Naive thymus-derived CD4-positive, alpha-beta T cell (primary cell): ENCODE data around the gene NKD1. TPM values are rescaled to one million over a fixed set of nuclear protein-coding genes. Genes with fewer than 3 reads are reported as not detected.

Experiments used
- ATAC-seq: fragments of 150-1000 bp; cut with Tn5 transposase; 2 replicates; pipeline ENCODE4 v1.10.0; 2021; ENCODE audit warnings: mild to moderate bottlenecking, moderate library complexity
- CTCF ChIA-PET: fragments of 350-600 bp; sonication (Branson Sonifier 250); formaldehyde crosslinking; loops from one replicate; lab custom pipeline; 2021; ENCODE audit warnings: antibody characterized with exemption; lab: Charles Lee
- POLR2A ChIA-PET: fragments of 350-600 bp; sonication (Branson Sonifier 250); formaldehyde crosslinking; loops from one replicate; lab custom pipeline; 2021; ENCODE audit warnings: antibody characterized with exemption, inconsistent platforms; lab: Charles Lee
- DNase-seq, 9 donors: peaks; one replicate each; pipeline versions ENCODE4 v3.0.0 to v3.0.0-alpha.2; 2020 to 2022; ENCODE audit warnings: mixed read lengths in 1 of 9
- H3K27ac ChIP-seq: one replicate; pipeline ENCODE4 v1.7.0; 2013; ENCODE audit warnings: mild to moderate bottlenecking, low read depth, low read length, moderate library complexity
- H3K27me3 ChIP-seq, 2 donors: one replicate each; pipeline ENCODE4 v1.7.0; 2013; ENCODE audit warnings: low read length in 2 of 2, mild to moderate bottlenecking in 2 of 2, moderate library complexity in 2 of 2; ENCODE audit not compliant: control insufficient read depth in 2 of 2, insufficient read depth in 2 of 2
- H3K36me3 ChIP-seq, 3 experiments: 1 replicate in 2 of 3; 2 replicates in 1 of 3; pipeline ENCODE4 v1.7.0; 2013; ENCODE audit warnings: low read length in 3 of 3, mild to moderate bottlenecking in 3 of 3, moderate library complexity in 1 of 3; ENCODE audit not compliant: insufficient read depth in 3 of 3, control insufficient read depth in 2 of 3
- H3K4me1 ChIP-seq, 2 donors: one replicate each; pipeline ENCODE4 v1.7.0; 2013; ENCODE audit warnings: low read length in 2 of 2, mild to moderate bottlenecking in 2 of 2, moderate library complexity in 1 of 2; ENCODE audit not compliant: control insufficient read depth in 2 of 2, insufficient read depth in 2 of 2
- H3K4me3 ChIP-seq: 2 replicates; pipeline ENCODE4 v1.7.0; 2013; ENCODE audit warnings: mild to moderate bottlenecking, low read length
- H3K9me3 ChIP-seq, 3 experiments: 1 replicate in 2 of 3; 2 replicates in 1 of 3; pipeline ENCODE4 v1.7.0; 2013; ENCODE audit warnings: low read length in 3 of 3; ENCODE audit not compliant: control insufficient read depth in 2 of 3
- H3K27ac Mint-ChIP-seq, 9 donors: one replicate each; pipeline ENCODE4 v1.8.0; 2020 to 2022; ENCODE audit warnings: mixed read lengths in 9 of 9, mild to moderate bottlenecking in 8 of 9, moderate library complexity in 5 of 9, inconsistent platforms in 2 of 9
- H3K27me3 Mint-ChIP-seq, 5 donors: one replicate each; pipeline ENCODE4 v1.8.0; 2021 to 2022; ENCODE audit warnings: mixed read lengths in 5 of 5, mild to moderate bottlenecking in 1 of 5
- H3K36me3 Mint-ChIP-seq, 5 donors: one replicate each; pipeline ENCODE4 v1.8.0; 2020 to 2022; ENCODE audit warnings: mixed read lengths in 5 of 5, mild to moderate bottlenecking in 3 of 5, inconsistent platforms in 1 of 5
- H3K4me1 Mint-ChIP-seq, 7 donors: one replicate each; pipeline ENCODE4 v1.8.0; 2020 to 2022; ENCODE audit warnings: mixed read lengths in 7 of 7, mild to moderate bottlenecking in 3 of 7, inconsistent platforms in 1 of 7
- H3K4me3 Mint-ChIP-seq, 10 donors: one replicate each; pipeline ENCODE4 v1.8.0; 2020 to 2022; ENCODE audit warnings: mild to moderate bottlenecking in 10 of 10, mixed read lengths in 10 of 10, moderate library complexity in 6 of 10, inconsistent platforms in 2 of 10
- H3K9me3 Mint-ChIP-seq, 11 donors: one replicate each; pipeline ENCODE4 v1.8.0; 2020 to 2022; ENCODE audit warnings: mixed read lengths in 11 of 11, mild to moderate bottlenecking in 4 of 11, inconsistent platforms in 1 of 11, moderate library complexity in 1 of 11
- intact Hi-C, 2 donors: fragments of 100-400 bp; cut with micrococcal nuclease; formaldehyde crosslinking; loops; one replicate each; pipeline ENCODE4 v1.15.1; 2023
- polyA plus RNA-seq, 2 donors: library from polyadenylated mRNA; unstranded; fragments of 300-500 nt; fragmentation: Illumina TruSeq; gene quantifications; one replicate each; pipeline ENCODE4 v1.2.3, GENCODE V29; 2021
- total RNA-seq, 6 experiments: library from RNA in 5 of 6; stranded (reverse) in 5 of 6; gene quantifications; 1 replicate in 5 of 6; 2 replicates in 1 of 6; pipeline ENCODE4 v1.2.3 and lab custom pipeline; 2021 to 2026

NKD1 gene
- total and polyA plus RNA-seq, 7 experiments from 2014 or later = 0.36 to 7.9 (median 5.0) TPM

DNA sequence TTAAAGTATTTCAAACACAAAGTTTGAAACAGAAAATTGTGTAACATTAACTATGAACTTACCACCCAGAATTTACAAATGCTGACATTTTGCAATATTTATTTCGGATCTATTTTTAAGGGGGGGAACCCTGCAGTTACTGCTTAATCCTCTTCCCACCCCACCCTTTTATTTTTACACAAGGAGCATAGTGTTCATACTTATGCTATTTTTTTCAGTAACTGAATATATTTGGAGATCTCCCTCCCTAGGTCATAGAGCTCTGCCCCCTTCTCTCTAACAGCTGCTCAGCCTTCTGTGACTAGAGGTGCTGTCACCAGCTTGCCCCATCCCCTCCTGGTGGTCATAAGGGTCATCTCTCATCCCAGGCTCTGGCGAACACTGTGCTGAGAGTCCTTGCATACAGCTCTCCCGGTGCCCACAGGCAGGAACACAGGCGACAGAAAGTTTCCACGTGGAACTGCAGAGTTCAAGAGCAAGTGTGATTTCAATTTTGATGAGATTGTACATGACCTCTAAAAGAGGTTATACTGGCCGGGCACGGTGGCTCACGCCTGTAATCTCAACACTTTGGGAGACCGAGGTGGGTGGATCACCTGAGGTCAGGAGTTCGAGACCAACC lies 88.7 kb downstream of the NKD1 start:
- no peaks in the 10 kb centered on the region for H3K9me3 Mint-ChIP-seq
- H3K36me3 Mint-ChIP-seq = peaks cover 0 to 16% (median 8%) of the 10 kb centered on the region in 5 donors
- no peak overlapping the region for H3K27ac ChIP-seq
- intact Hi-C loops = no loop called here
- no peaks in the 10 kb centered on the region for H3K4me1 ChIP-seq
- no peaks in the 10 kb centered on the region for H3K27me3 ChIP-seq
- peaks cover 0 to 22% (median 0%) of the 10 kb centered on the region in 3 experiments for H3K36me3 ChIP-seq
- no peak for DNase-seq
- no peak overlapping the region for H3K4me3 ChIP-seq
- no peaks in the 10 kb centered on the region for H3K27me3 Mint-ChIP-seq
- no peaks in the 10 kb centered on the region for H3K9me3 ChIP-seq
- no peak for ATAC-seq
- ChIA-PET CTCF (interaction anchor here (0.6 to 1.4 kb wide), 2 partner anchors 23 to 281 kb away, joined by 3 read pairs; no protein-coding TSS in a partner anchor), POLR2A (interaction anchor here (0.8 to 0.9 kb wide), 2 partner anchors 9 to 110 kb away, joined by 3 read pairs; no protein-coding TSS in a partner anchor)
- H3K4me1 Mint-ChIP-seq = peaks cover 0 to 13% (median 8%) of the 10 kb centered on the region in 7 donors
- peak overlapping the region in 4 of 9 donors; percentile 6 to 50 (median 32) for H3K27ac Mint-ChIP-seq
- H3K4me3 Mint-ChIP-seq = no peak overlapping the region

DNA sequence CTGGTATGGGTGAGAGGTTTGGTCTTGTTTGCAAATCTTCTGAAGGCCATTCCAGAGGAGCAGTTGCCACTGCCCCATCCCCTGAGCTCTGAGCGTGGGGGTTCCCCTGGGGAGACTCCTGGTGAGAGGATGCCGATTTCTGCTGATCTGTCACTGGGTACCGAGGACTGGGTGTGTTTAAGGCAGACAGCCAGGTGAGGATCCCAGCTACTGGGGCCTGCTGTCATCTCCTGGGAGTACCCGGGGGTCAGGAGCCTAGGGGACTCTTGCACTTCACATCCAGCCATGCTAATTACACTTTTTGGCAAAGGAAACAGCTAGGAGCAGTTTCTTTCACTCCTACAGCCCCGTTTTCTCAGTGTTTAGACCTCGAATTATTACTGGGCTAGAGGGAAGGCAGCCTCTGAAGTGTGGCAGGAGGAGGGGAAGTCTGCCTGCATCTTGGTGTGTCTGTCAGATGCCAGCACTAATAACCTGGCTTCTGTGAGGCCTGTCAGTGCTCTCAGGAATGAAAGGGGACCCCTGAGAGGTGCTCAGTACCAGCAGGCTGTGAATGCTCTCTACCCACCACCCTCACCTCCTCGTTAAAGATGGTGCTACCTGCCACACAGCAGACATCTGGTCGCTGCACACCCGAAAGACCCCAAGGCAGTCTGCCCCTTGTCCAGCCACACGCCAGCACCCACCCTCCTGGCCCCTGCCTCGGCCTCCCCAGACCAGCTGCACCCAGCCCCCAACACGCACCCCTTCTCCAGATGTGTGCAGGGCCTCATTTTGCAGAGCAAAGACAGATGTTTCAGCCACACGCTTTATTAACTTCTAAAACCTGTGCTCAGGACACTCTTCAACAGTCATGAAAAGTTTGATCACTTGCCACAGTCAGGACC lies 89.8 kb downstream of the NKD1 start:
- Histone ChIP-seq H3K27me3 (no peaks in the 10 kb centered on the region), H3K27ac (no peak overlapping the region), H3K36me3 (peaks cover 0 to 14% (median 0%) of the 10 kb centered on the region in 3 experiments), H3K4me3 (no peak overlapping the region), H3K4me1 (no peaks in the 10 kb centered on the region), H3K9me3 (no peaks in the 10 kb centered on the region)
- Mint-ChIP-seq H3K9me3 (no peaks in the 10 kb centered on the region), H3K27me3 (no peaks in the 10 kb centered on the region), H3K27ac (no peak overlapping the region), H3K4me3 (no peak overlapping the region), H3K36me3 (peaks cover 0 to 7% (median 5%) of the 10 kb centered on the region in 5 donors), H3K4me1 (peaks cover 0 to 13% (median 8%) of the 10 kb centered on the region in 7 donors)
- CTCF ChIA-PET = interaction anchor here (0.5 kb wide), 1 partner anchor 84 kb away, joined by 3 read pairs; no protein-coding TSS in a partner anchor
- DNase-seq = no peak
- intact Hi-C loops = no loop called here
- no peak for ATAC-seq
- POLR2A ChIA-PET = no interaction called here

DNA sequence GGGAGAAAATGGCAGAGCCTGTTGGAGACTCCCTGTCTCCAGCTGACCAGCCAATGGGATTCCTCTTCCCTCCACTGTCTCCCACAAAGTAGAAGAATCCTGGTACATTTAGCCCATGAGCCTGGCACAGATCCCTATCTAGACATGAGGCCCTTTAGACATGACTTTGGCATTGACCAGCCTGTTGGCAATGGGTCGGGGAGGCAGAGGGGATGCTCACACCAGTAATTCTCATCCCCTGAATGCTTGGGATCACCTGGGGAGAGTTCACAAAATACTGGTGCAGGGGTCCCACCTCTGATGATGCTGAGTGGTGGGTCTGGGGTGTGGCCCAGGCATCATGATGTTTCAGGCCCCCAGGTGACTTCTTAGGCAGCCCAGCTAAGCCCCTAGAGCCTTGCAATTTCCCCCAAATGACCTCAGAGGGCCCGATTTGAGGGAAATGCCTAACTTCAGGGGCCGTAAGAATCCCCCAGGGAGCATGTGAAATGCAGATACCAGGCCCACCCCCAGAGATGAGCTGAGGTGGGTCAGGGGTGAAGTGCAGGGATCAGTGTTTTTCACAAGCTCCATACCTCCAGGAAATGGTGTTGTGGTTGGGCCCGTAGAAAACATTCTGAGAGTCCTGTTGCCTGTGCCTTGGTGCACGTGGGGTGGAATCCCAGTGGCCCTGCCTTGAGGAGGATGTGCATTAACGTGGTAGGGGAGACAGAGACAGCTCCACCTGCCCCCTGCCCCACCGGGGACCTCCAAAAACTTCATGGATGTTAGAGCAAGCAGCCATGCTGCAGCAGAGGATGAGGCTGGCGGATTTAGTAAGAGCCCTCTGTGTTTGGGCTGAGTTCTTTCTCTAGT lies 90.8 kb downstream of the NKD1 start:
- ChIA-PET CTCF (no interaction called here), POLR2A (no interaction called here)

DNA sequence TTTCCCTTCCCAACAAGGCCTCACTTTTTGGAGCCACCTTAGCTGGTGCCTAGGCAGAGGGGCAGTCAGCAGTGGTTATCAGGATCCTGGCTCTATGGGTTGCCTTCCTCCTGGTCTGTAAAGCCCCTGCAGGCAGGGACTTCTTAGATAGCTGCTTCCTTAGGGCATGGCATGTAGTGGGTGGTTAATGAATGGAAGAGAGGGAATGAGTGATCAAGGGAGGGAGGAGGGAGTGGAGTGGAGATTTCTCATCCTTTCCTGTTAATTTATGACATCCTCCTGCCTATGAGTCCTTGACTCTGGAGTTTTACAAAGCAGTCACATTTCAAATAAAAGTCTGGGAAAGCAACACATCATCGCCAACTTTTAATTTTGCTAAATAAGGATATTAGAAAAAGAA lies 92.2 kb downstream of the NKD1 start:
- POLR2A ChIA-PET = no interaction called here
- CTCF ChIA-PET = interaction anchor here (0.7 to 0.8 kb wide), 2 partner anchors 88 to 609 kb away, joined by 3 read pairs; no protein-coding TSS in a partner anchor

More for the DNA sequence above, 90.8 kb downstream of the NKD1 start:
- Mint-ChIP-seq H3K36me3 (peaks cover 0 to 5% (median 5%) of the 10 kb centered on the region in 5 donors), H3K27ac (no peak overlapping the region), H3K4me1 (peaks cover 0 to 13% (median 8%) of the 10 kb centered on the region in 7 donors), H3K27me3 (no peaks in the 10 kb centered on the region), H3K9me3 (peaks cover 0 to 2% (median 0%) of the 10 kb centered on the region in 11 donors), H3K4me3 (no peak overlapping the region)
- Histone ChIP-seq H3K4me1 (no peaks in the 10 kb centered on the region), H3K9me3 (no peaks in the 10 kb centered on the region), H3K27me3 (no peaks in the 10 kb centered on the region), H3K4me3 (no peak overlapping the region), H3K27ac (no peak overlapping the region), H3K36me3 (peaks cover 0 to 5% (median 0%) of the 10 kb centered on the region in 3 experiments)
- no peak for ATAC-seq
- intact Hi-C loops = no loop called here
- no peak for DNase-seq

DNA sequence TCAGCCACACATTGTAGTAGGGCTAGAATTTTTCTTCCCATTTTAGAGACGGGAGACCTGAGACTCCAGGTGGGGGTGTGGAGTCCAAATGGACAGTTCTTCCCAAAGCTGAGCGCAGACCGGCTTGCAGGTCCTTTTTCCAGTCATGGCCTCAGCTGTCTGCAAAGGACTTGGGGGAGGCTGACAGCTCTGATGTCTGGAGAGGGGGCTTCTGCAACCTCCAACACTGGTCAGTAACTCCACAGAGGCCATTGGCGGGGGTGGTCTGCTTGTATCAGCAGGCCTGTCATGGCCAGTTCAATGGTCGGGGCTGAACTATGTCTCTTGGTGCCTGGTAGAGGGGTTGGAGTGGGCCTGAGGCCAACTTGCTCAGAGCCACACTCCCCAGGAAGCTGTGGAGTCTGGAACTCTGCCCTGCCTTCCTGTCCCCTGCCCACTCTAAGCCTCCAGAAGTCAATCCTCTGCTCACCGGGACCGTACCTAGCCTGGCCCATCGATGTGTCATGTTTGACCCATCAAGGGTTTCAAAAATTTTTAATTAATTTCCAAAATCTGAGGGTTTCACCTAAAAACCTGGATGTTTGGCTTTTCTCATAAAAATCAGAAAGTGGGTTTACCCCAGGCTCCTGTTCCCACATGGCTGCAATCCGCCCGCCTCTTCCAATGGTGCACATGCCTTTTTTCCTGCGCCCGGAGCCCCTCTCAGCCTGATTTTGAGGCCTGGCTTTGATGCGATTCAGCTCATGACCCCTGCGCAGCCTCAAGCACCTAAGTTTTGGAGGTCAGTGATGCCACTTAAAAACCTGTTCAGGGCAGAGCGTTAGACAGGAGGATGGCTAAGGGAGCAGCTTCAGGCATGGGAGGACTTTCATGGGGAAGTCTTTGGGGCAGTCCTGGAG lies 93.0 kb downstream of the NKD1 start:
- no peak overlapping the region for H3K4me3 Mint-ChIP-seq
- H3K27me3 ChIP-seq = no peaks in the 10 kb centered on the region
- H3K27me3 Mint-ChIP-seq = no peaks in the 10 kb centered on the region
- H3K9me3 Mint-ChIP-seq = peaks cover 0 to 2% (median 0%) of the 10 kb centered on the region in 11 donors
- H3K4me1 ChIP-seq = no peaks in the 10 kb centered on the region
- ATAC-seq (no peak), DNase-seq (no peak)
- ChIA-PET CTCF (interaction anchor here (0.6 to 2.4 kb wide), 2 partner anchors 314 to 355 kb away, joined by 3 to 6 read pairs; no protein-coding TSS in a partner anchor), POLR2A (no interaction called here)
- peak overlapping the region in 1 of 9 donors; percentile 57 for H3K27ac Mint-ChIP-seq
- no peak overlapping the region for H3K27ac ChIP-seq
- H3K4me3 ChIP-seq = no peak overlapping the region
- H3K36me3 ChIP-seq = no peaks in the 10 kb centered on the region
- peaks cover 5 to 18% (median 8%) of the 10 kb centered on the region in 7 donors for H3K4me1 Mint-ChIP-seq
- H3K36me3 Mint-ChIP-seq = no peaks in the 10 kb centered on the region
- intact Hi-C loops = loop anchor here in 1 of 2 donors (5.0 kb wide), 1 partner anchor 274 kb away; the partner anchor contains the start of gene BRD7
- no peaks in the 10 kb centered on the region for H3K9me3 ChIP-seq

More for the DNA sequence above, 92.2 kb downstream of the NKD1 start:
- no peak overlapping the region for H3K4me3 Mint-ChIP-seq
- H3K9me3 ChIP-seq = no peaks in the 10 kb centered on the region
- H3K4me1 ChIP-seq = no peaks in the 10 kb centered on the region
- intact Hi-C loops = loop anchor here in 1 of 2 donors (5.0 kb wide), 1 partner anchor 273 kb away; the partner anchor contains the start of gene BRD7
- DNase-seq (no peak), ATAC-seq (no peak)
- no peaks in the 10 kb centered on the region for H3K36me3 ChIP-seq
- no peak overlapping the region for H3K27ac ChIP-seq
- H3K36me3 Mint-ChIP-seq = no peaks in the 10 kb centered on the region
- no peaks in the 10 kb centered on the region for H3K27me3 ChIP-seq
- peaks cover 6 to 18% (median 14%) of the 10 kb centered on the region in 7 donors for H3K4me1 Mint-ChIP-seq
- H3K27me3 Mint-ChIP-seq = no peaks in the 10 kb centered on the region
- H3K4me3 ChIP-seq = no peak overlapping the region
- peak overlapping the region in 1 of 9 donors; percentile 57 for H3K27ac Mint-ChIP-seq
- H3K9me3 Mint-ChIP-seq = peaks cover 0 to 2% (median 0%) of the 10 kb centered on the region in 11 donors
